MM.1S (cell line): ENCODE measurements around the gene ENDOV.

Source experiments
- EZH2 ChIP-seq: fragments of 300-600 bp; sonication (generic); optimal IDR thresholded peaks from 2 replicates; pipeline ENCODE3; 2017; ENCODE audit warnings: low read depth, mild to moderate bottlenecking, antibody characterized with exemption, low read length, mixed read lengths
- EZH2phosphoT487 ChIP-seq: fragments of 300-600 bp; sonication (generic); IDR thresholded peaks from 2 replicates; pipeline ENCODE4 v1.6.1; 2018; ENCODE audit warnings: antibody characterized with exemption, low read length
- TF ChIP-seq, protein P1 (sequence below): fragments of 300-600 bp; sonication (generic); IDR thresholded peaks from 2 replicates; pipeline ENCODE4 v1.5.1; 2016; ENCODE audit warnings: antibody characterized with exemption, low read length, mixed read lengths

DNA sequence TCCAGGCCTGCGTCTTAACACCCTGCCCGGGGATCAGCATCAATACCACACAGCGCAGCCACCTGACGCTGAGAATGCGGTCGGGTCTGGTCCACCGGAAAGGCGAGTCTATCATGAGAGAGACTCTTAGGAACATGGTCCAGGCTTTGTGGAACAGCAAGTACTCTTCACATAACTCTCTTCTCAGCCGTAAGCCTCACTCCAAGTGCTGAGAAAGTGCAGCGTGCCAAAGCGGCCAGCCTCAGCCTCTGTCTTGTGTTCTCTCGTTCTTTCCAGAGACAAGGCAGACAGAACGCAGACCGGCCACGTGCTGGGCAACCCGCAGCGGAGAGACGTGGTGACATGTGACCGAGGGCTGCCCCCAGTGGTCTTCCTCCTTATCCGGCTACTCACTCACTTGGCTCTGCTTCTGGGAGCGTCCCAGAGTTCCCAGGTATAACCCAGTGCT is 34.4 kb upstream of the ENDOV start:
- TF ChIP-seq, protein P1, sequence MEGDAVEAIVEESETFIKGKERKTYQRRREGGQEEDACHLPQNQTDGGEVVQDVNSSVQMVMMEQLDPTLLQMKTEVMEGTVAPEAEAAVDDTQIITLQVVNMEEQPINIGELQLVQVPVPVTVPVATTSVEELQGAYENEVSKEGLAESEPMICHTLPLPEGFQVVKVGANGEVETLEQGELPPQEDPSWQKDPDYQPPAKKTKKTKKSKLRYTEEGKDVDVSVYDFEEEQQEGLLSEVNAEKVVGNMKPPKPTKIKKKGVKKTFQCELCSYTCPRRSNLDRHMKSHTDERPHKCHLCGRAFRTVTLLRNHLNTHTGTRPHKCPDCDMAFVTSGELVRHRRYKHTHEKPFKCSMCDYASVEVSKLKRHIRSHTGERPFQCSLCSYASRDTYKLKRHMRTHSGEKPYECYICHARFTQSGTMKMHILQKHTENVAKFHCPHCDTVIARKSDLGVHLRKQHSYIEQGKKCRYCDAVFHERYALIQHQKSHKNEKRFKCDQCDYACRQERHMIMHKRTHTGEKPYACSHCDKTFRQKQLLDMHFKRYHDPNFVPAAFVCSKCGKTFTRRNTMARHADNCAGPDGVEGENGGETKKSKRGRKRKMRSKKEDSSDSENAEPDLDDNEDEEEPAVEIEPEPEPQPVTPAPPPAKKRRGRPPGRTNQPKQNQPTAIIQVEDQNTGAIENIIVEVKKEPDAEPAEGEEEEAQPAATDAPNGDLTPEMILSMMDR = no peak
- TF ChIP-seq EZH2phosphoT487 (no peak), EZH2 (no peak)
